Measurements from ENCODE around the gene GRK2. TPM values are rescaled to one million over a fixed set of nuclear protein-coding genes. Genes with fewer than 3 reads are reported as not detected.

Gene GRK2
- total and polyA plus RNA-seq, 9 of the 15 experiments (the other 6 are each of a cell fraction or from before 2014, with no cell fraction given): 0.24 to 95.8 (median 56.5) TPM

DNA sequence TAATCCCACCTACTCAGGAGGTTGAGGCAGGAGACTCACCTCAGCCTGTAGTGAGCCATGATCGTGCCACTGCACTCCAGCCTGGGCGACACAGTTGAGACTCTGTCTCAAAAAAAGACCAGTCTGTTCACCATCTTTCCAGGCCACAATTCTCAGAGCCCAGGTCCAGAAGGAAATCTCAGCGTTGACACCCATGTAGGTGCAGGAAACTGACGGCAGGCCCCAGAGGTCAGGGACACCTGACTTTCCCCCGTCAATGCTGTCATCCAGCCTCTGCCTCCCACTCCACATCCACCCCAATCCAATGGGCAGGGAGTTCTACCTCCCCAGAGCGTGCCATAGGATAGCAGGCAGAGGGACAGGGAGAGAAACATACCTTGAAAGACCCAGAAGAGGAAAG lies 5.9 kb upstream of the GRK2 start:
- Histone ChIP-seq H3K27ac (ENCODE audit: extremely low read depth, low read depth, low read length) (no peak overlapping the region), H4K20me1 (replicated peaks; ENCODE audit: control insufficient read depth, insufficient read depth, low read length) (peaks cover 11% of the 10 kb centered on the region; the same call in 1 of the 2 replicates), H3K27me3 (ENCODE audit: control insufficient read depth in 2 of 2, insufficient read depth in 2 of 2, low read length in 2 of 2) (no peaks in the 10 kb centered on the region), H3K9ac (ENCODE audit: insufficient read depth in 1 of 2, low read depth in 2 of 2, low read length in 2 of 2) (no peak overlapping the region), H2AFZ (ENCODE audit: low read depth, low read length) (no peak overlapping the region), H3K9me1 (ENCODE audit: control insufficient read depth, insufficient read depth, low read length) (no peaks in the 10 kb centered on the region), H3K79me2 (ENCODE audit: control insufficient read depth, insufficient read depth, low read length) (no peaks in the 10 kb centered on the region), H3K9me3 (replicated peaks; ENCODE audit: control insufficient read depth, insufficient read depth, low read depth, low read length) (no peaks in the 10 kb centered on the region), H3K4me3 (no peak overlapping the region), H3K36me3 (ENCODE audit: control insufficient read depth, insufficient read depth, low read length) (peaks cover 19% of the 10 kb centered on the region; the same call in 2 of the 3 replicates), H3K4me2 (ENCODE audit: insufficient read depth, low read length) (no peak overlapping the region), H3K4me1 (replicated peaks in 1 of 2; ENCODE audit: control insufficient read depth in 2 of 2, insufficient read depth in 2 of 2, low read length in 2 of 2) (peaks cover 19 to 31% of the 10 kb centered on the region in 2 experiments)
- intact Hi-C loops (cut with micrococcal nuclease): loop anchor here (5.0 kb wide), 1 partner anchor 178 kb away; no protein-coding TSS in a partner anchor
- no peak for TF ChIP-seq ETS2 (tag; IDR thresholded peaks at IDR 0.05; ENCODE audit: borderline replicate concordance, poor library complexity, severe bottlenecking)
- TF ChIP-seq TEAD2 (tag; IDR thresholded peaks at IDR 0.05): no peak
- no peak for TF ChIP-seq YY1 (IDR thresholded peaks at IDR 0.05; ENCODE audit: borderline replicate concordance in 1 of 3, control insufficient read depth in 1 of 3, extremely low read depth in 1 of 3, insufficient read depth in 3 of 3, insufficient read length in 1 of 3, insufficient replicate concordance in 2 of 3, low read depth in 1 of 3, low read length in 2 of 3)
- no peak for TF ChIP-seq CBX5 (IDR thresholded peaks at IDR 0.05; ENCODE audit: borderline replicate concordance, low read depth)
- TF ChIP-seq NFATC3 (IDR thresholded peaks at IDR 0.05): no peak
- TF ChIP-seq ELF2 (CRISPR knock-in tag; IDR thresholded peaks at IDR 0.05): no peak
- TF ChIP-seq NCOA1 (IDR thresholded peaks at IDR 0.05; ENCODE audit: low read depth): no peak
- no peak for TF ChIP-seq SMARCA4 (IDR thresholded peaks at IDR 0.05)
- no peak for TF ChIP-seq POLR2AphosphoS5 (IDR thresholded peaks at IDR 0.05; ENCODE audit: control insufficient read depth, insufficient read depth, low read depth, low read length)
- TF ChIP-seq, protein P1, sequence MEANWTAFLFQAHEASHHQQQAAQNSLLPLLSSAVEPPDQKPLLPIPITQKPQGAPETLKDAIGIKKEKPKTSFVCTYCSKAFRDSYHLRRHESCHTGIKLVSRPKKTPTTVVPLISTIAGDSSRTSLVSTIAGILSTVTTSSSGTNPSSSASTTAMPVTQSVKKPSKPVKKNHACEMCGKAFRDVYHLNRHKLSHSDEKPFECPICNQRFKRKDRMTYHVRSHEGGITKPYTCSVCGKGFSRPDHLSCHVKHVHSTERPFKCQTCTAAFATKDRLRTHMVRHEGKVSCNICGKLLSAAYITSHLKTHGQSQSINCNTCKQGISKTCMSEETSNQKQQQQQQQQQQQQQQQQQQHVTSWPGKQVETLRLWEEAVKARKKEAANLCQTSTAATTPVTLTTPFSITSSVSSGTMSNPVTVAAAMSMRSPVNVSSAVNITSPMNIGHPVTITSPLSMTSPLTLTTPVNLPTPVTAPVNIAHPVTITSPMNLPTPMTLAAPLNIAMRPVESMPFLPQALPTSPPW (CRISPR knock-in tag; IDR thresholded peaks at IDR 0.05): no peak
- TF ChIP-seq, protein P2, sequence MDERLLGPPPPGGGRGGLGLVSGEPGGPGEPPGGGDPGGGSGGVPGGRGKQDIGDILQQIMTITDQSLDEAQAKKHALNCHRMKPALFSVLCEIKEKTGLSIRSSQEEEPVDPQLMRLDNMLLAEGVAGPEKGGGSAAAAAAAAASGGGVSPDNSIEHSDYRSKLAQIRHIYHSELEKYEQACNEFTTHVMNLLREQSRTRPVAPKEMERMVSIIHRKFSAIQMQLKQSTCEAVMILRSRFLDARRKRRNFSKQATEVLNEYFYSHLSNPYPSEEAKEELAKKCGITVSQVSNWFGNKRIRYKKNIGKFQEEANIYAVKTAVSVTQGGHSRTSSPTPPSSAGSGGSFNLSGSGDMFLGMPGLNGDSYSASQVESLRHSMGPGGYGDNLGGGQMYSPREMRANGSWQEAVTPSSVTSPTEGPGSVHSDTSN (CRISPR knock-in tag; IDR thresholded peaks at IDR 0.05; ENCODE audit: low read depth): no peak
- TF ChIP-seq, protein P2 (tag; conservative IDR thresholded peaks at IDR 0.05; ENCODE audit: low read depth): no peak
- TF ChIP-seq RHOXF2B (CRISPR knock-in tag; conservative IDR thresholded peaks at IDR 0.05): no peak
- no peak for TF ChIP-seq ZNF785 (CRISPR knock-in tag; IDR thresholded peaks at IDR 0.05)
- no peak for TF ChIP-seq L3MBTL2 (IDR thresholded peaks at IDR 0.05)
- ATAC-seq (no peak), FAIRE-seq (no peak), DNase-seq (ENCODE audit: extremely low read depth in 1 of 4, low spot score in 3 of 4) (no peak)
- BruUV-seq (replicated peaks): no TSS peak
- in situ Hi-C loops (cut with MboI): loop anchor here (5.0 kb wide), 1 partner anchor 122 kb away; no protein-coding TSS in a partner anchor
- 74% methylated on average over 6 of the region's 6 CpGs for WGBS (ENCODE audit: insufficient coverage, low coverage, missing lambda C conversion rate)
- ChIA-PET CTCF (ENCODE audit: low intra/inter-chr PET ratio) (no interaction called here), POLR2A (no interaction called here)

All from K562 (cell line).